Hypothalamus (tissue), 51 donors: Measurements from ENCODE around the gene EPG5.
"Not testable (repeated sequence)": the region's sequence is repeated elsewhere in the genome, so short reads cannot be mapped to it uniquely, and the experiment has no call there.

ENCODE experiments used
- DNase-seq, 51 donors: peaks; one replicate each; lab custom pipeline; 2025; lab: John Stamatoyannopoulos, UW

The EPG5 gene

GRCh38 chr18:45967007-45967706, at the start of gene EPG5:
Gene EPG5 (minus strand): TSS chr18:45967329. CDS start chr18:45967239, 90 bp downstream.
- peak; percentile 55 to 95 (median 90) for DNase-seq

- no peak for DNase-seq
Measured at GRCh38 chr18:46013484-46014189, 46.5 kb upstream of the EPG5 start.

- DNase-seq = no peak
Measured at GRCh38 chr18:46010676-46011075, 43.5 kb upstream of the EPG5 start.

GRCh38 chr18:46010050-46010449, 42.9 kb upstream of the EPG5 start:
- DNase-seq = no peak

GRCh38 chr18:46009125-46009840, 42.2 kb upstream of the EPG5 start:
- no peak for DNase-seq

- DNase-seq = no peak
Measured at GRCh38 chr18:46008531-46008930, 41.4 kb upstream of the EPG5 start.

GRCh38 chr18:46007165-46007564, 40.0 kb upstream of the EPG5 start:
- DNase-seq = no peak

GRCh38 chr18:46002934-46003333, 35.8 kb upstream of the EPG5 start:
- no peak for DNase-seq

- DNase-seq = no peak
Measured at GRCh38 chr18:46001892-46002291, 34.8 kb upstream of the EPG5 start.

GRCh38 chr18:46001074-46001473, 33.9 kb upstream of the EPG5 start:
- DNase-seq = no peak

- no peak for DNase-seq
Measured at GRCh38 chr18:45999536-45999935, 32.4 kb upstream of the EPG5 start.

- DNase-seq = no peak
Measured at GRCh38 chr18:45998244-45998643, 31.1 kb upstream of the EPG5 start.

- no peak for DNase-seq
Measured at GRCh38 chr18:45997700-45998151, 30.6 kb upstream of the EPG5 start.

GRCh38 chr18:45995461-45995860, 28.3 kb upstream of the EPG5 start:
- no peak for DNase-seq

GRCh38 chr18:45993438-45993837, 26.3 kb upstream of the EPG5 start:
- DNase-seq = no peak

- DNase-seq = not testable (repeated sequence)
Measured at GRCh38 chr18:45992527-45992926, 25.4 kb upstream of the EPG5 start.

GRCh38 chr18:45991788-45992187, 24.7 kb upstream of the EPG5 start:
- no peak for DNase-seq

GRCh38 chr18:45984546-45985235, 17.6 kb upstream of the EPG5 start:
- no peak for DNase-seq

GRCh38 chr18:45981821-45982220, 14.7 kb upstream of the EPG5 start:
- no peak for DNase-seq

- DNase-seq = no peak
Measured at GRCh38 chr18:45980229-45980628, 13.1 kb upstream of the EPG5 start.

- DNase-seq = no peak
Measured at GRCh38 chr18:45978084-45978483, 11.0 kb upstream of the EPG5 start.
